T-helper 1 cell treated with Interleukin-12 subunit alpha and Interleukin-12 subunit beta and Interleukin-4 antibody, amounts not matched to agents 30 μg/mL and 1 μg/mL, for 36 hours (primary cell): ENCODE measurements around the gene RPS6KB2.
A peak's percentile ranks its signal among the peaks of the same experiment; 100 is the strongest.

Source experiments
- H3K27ac Mint-ChIP-seq: one replicate; pipeline ENCODE4 v1.8.0; 2021; ENCODE audit warnings: mild to moderate bottlenecking, mixed read lengths
- H3K27me3 Mint-ChIP-seq: one replicate; pipeline ENCODE4 v1.8.0; 2021; ENCODE audit warnings: low read depth, mixed read lengths
- H3K36me3 Mint-ChIP-seq: one replicate; pipeline ENCODE4 v1.8.0; 2021; ENCODE audit warnings: low read depth, mixed read lengths
- H3K4me1 Mint-ChIP-seq: one replicate; pipeline ENCODE4 v1.8.0; 2021; ENCODE audit warnings: low read depth, mixed read lengths
- H3K4me3 Mint-ChIP-seq: one replicate; pipeline ENCODE4 v1.8.0; 2021; ENCODE audit warnings: mild to moderate bottlenecking, moderate library complexity, mixed read lengths
- H3K9me3 Mint-ChIP-seq: one replicate; pipeline ENCODE4 v1.8.0; 2021; ENCODE audit warnings: mixed read lengths

The RPS6KB2 gene

GRCh38 chr11:67428052-67429001, at the start of gene RPS6KB2:
RPS6KB2 (plus strand) TSS chr11:67428494; CDS start chr11:67428546, 52 bp downstream.
- Mint-ChIP-seq H3K27ac (peak within 1 kb of the TSS; percentile 96), H3K9me3 (no peaks in the 10 kb centered on the region), H3K36me3 (peaks cover 17% of the 10 kb centered on the region), H3K27me3 (no peaks in the 10 kb centered on the region), H3K4me1 (peaks cover 26% of the 10 kb centered on the region), H3K4me3 (peak within 1 kb of the TSS; percentile 98)

- H3K4me1 Mint-ChIP-seq, result peaks cover 7% of the 10 kb centered on the region
- no peaks in the 10 kb centered on the region for H3K9me3 Mint-ChIP-seq
- H3K4me3 Mint-ChIP-seq, result no peak overlapping the region
- peaks cover 50% of the 10 kb centered on the region for H3K27me3 Mint-ChIP-seq
- no peak overlapping the region for H3K27ac Mint-ChIP-seq
- H3K36me3 Mint-ChIP-seq, result no peaks in the 10 kb centered on the region
Observed at GRCh38 chr11:67378544-67378943, 49.8 kb upstream of the RPS6KB2 start.

GRCh38 chr11:67379061-67380058, 48.9 kb upstream of the RPS6KB2 start:
- H3K27ac Mint-ChIP-seq, result no peak overlapping the region
- no peaks in the 10 kb centered on the region for H3K36me3 Mint-ChIP-seq
- H3K27me3 Mint-ChIP-seq, result peaks cover 43% of the 10 kb centered on the region
- no peak overlapping the region for H3K4me3 Mint-ChIP-seq
- H3K4me1 Mint-ChIP-seq, result peaks cover 3% of the 10 kb centered on the region
- no peaks in the 10 kb centered on the region for H3K9me3 Mint-ChIP-seq

GRCh38 chr11:67381244-67381972, 46.9 kb upstream of the RPS6KB2 start:
- Mint-ChIP-seq H3K36me3 (no peaks in the 10 kb centered on the region), H3K27ac (no peak overlapping the region), H3K4me3 (no peak overlapping the region), H3K9me3 (no peaks in the 10 kb centered on the region), H3K27me3 (peaks cover 36% of the 10 kb centered on the region), H3K4me1 (peaks cover 3% of the 10 kb centered on the region)

GRCh38 chr11:67382276-67383136, 45.8 kb upstream of the RPS6KB2 start:
- H3K27ac Mint-ChIP-seq, result no peak overlapping the region
- no peaks in the 10 kb centered on the region for H3K36me3 Mint-ChIP-seq
- H3K4me1 Mint-ChIP-seq, result peaks cover 3% of the 10 kb centered on the region
- peaks cover 32% of the 10 kb centered on the region for H3K27me3 Mint-ChIP-seq
- H3K4me3 Mint-ChIP-seq, result no peak overlapping the region
- no peaks in the 10 kb centered on the region for H3K9me3 Mint-ChIP-seq

- Mint-ChIP-seq H3K27ac (no peak overlapping the region), H3K36me3 (no peaks in the 10 kb centered on the region), H3K27me3 (peaks cover 33% of the 10 kb centered on the region)
Observed at GRCh38 chr11:67384851-67385366, 43.4 kb upstream of the RPS6KB2 start.

GRCh38 chr11:67387069-67387468, 41.2 kb upstream of the RPS6KB2 start:
- peaks cover 20% of the 10 kb centered on the region for H3K27me3 Mint-ChIP-seq
- H3K4me3 Mint-ChIP-seq, result no peak overlapping the region
- H3K27ac Mint-ChIP-seq, result no peak overlapping the region
- peaks cover 3% of the 10 kb centered on the region for H3K36me3 Mint-ChIP-seq
- H3K4me1 Mint-ChIP-seq, result peaks cover 20% of the 10 kb centered on the region
- H3K9me3 Mint-ChIP-seq, result no peaks in the 10 kb centered on the region

More at GRCh38 chr11:67384851-67385366, 43.4 kb upstream of the RPS6KB2 start:
- no peaks in the 10 kb centered on the region for H3K9me3 Mint-ChIP-seq
- no peak overlapping the region for H3K4me3 Mint-ChIP-seq
- H3K4me1 Mint-ChIP-seq, result peaks cover 14% of the 10 kb centered on the region

- Mint-ChIP-seq H3K9me3 (no peaks in the 10 kb centered on the region), H3K4me1 (peaks cover 19% of the 10 kb centered on the region), H3K27ac (no peak overlapping the region), H3K36me3 (peaks cover 5% of the 10 kb centered on the region), H3K4me3 (no peak overlapping the region), H3K27me3 (peaks cover 17% of the 10 kb centered on the region)
Observed at GRCh38 chr11:67387518-67387917, 40.8 kb upstream of the RPS6KB2 start.

GRCh38 chr11:67389477-67389876, 38.8 kb upstream of the RPS6KB2 start:
- Mint-ChIP-seq H3K27me3 (peaks cover 15% of the 10 kb centered on the region), H3K27ac (peak overlapping the region; percentile 46), H3K4me3 (peak overlapping the region; percentile 75), H3K4me1 (peaks cover 27% of the 10 kb centered on the region), H3K9me3 (no peaks in the 10 kb centered on the region), H3K36me3 (peaks cover 10% of the 10 kb centered on the region)

GRCh38 chr11:67390947-67391303, 37.4 kb upstream of the RPS6KB2 start:
- Mint-ChIP-seq H3K27ac (peak overlapping the region; percentile 45), H3K27me3 (peaks cover 7% of the 10 kb centered on the region), H3K4me3 (peak overlapping the region; percentile 91)

GRCh38 chr11:67391304-67392182, 36.8 kb upstream of the RPS6KB2 start, which contains the start of gene RAD9A:
RAD9A (plus strand) TSS chr11:67391986; CDS start chr11:67392045, 59 bp downstream.
- H3K36me3 Mint-ChIP-seq, result peaks cover 18% of the 10 kb centered on the region
- peaks cover 4% of the 10 kb centered on the region for H3K27me3 Mint-ChIP-seq

More at GRCh38 chr11:67390947-67391303, 37.4 kb upstream of the RPS6KB2 start:
- H3K4me1 Mint-ChIP-seq, result peaks cover 27% of the 10 kb centered on the region
- no peaks in the 10 kb centered on the region for H3K9me3 Mint-ChIP-seq
- H3K36me3 Mint-ChIP-seq, result peaks cover 14% of the 10 kb centered on the region

GRCh38 chr11:67392183-67392715, 36.0 kb upstream of the RPS6KB2 start:
- peaks cover 35% of the 10 kb centered on the region for H3K4me1 Mint-ChIP-seq
- H3K36me3 Mint-ChIP-seq, result peaks cover 22% of the 10 kb centered on the region
- H3K9me3 Mint-ChIP-seq, result no peaks in the 10 kb centered on the region
- peak overlapping the region; percentile 84 for H3K27ac Mint-ChIP-seq
- H3K27me3 Mint-ChIP-seq, result peaks cover 4% of the 10 kb centered on the region
- H3K4me3 Mint-ChIP-seq, result peak overlapping the region; percentile 91

More at GRCh38 chr11:67391304-67392182, 36.8 kb upstream of the RPS6KB2 start, which contains the start of gene RAD9A:
- H3K9me3 Mint-ChIP-seq, result no peaks in the 10 kb centered on the region
- peak within 1 kb of the TSS; percentile 84 for H3K27ac Mint-ChIP-seq
- peak within 1 kb of the TSS; percentile 91 for H3K4me3 Mint-ChIP-seq
- H3K4me1 Mint-ChIP-seq, result peaks cover 30% of the 10 kb centered on the region
